GM23248 (cell line): ENCODE results near the gene DGKI. TPM values are rescaled to one million over a fixed set of nuclear protein-coding genes. Genes with fewer than 3 reads are reported as not detected.
A peak's percentile ranks its signal among the peaks of the same experiment; 100 is the strongest.

Source experiments
- DNase-seq: peaks from one replicate; pipeline ENCODE4 v3.0.0-alpha.2; 2015
- H2AFZ ChIP-seq: fragments of 200-600 bp; sonication (generic); 2 replicates; pipeline ENCODE4 v1.6.1; 2016; ENCODE audit warnings: antibody characterized with exemption
- H3F3A ChIP-seq: fragments of 200-600 bp; sonication (generic); 2 replicates; pipeline ENCODE4 v1.6.1; 2016; ENCODE audit warnings: mild to moderate bottlenecking, antibody characterized with exemption, mixed run types; ENCODE audit not compliant: insufficient read depth
- H3K27ac ChIP-seq: fragments of 200-600 bp; sonication (generic); 2 replicates; pipeline ENCODE4 v1.5.1; 2016; ENCODE audit warnings: mild to moderate bottlenecking
- H3K27me3 ChIP-seq: fragments of 200-600 bp; sonication (generic); replicated peaks from 2 replicates; pipeline ENCODE4 v1.6.1; 2016; ENCODE audit warnings: mild to moderate bottlenecking; ENCODE audit not compliant: insufficient read depth
- H3K36me3 ChIP-seq: fragments of 200-600 bp; sonication (generic); 2 replicates; pipeline ENCODE4 v1.6.1; 2016; ENCODE audit warnings: low read depth, mild to moderate bottlenecking
- H3K4me1 ChIP-seq: fragments of 200-600 bp; sonication (generic); 2 replicates; pipeline ENCODE4 v1.6.1; 2016; ENCODE audit warnings: mild to moderate bottlenecking; ENCODE audit not compliant: insufficient read depth
- H3K4me2 ChIP-seq: fragments of 200-600 bp; sonication (generic); one replicate; pipeline ENCODE4 v1.6.1; 2016; ENCODE audit warnings: mild to moderate bottlenecking; ENCODE audit not compliant: unreplicated experiment
- H3K4me3 ChIP-seq: fragments of 200-600 bp; sonication (generic); 2 replicates; pipeline ENCODE4 v1.5.1; 2016; ENCODE audit warnings: mild to moderate bottlenecking
- H3K79me2 ChIP-seq: fragments of 200-600 bp; sonication (generic); 2 replicates; pipeline ENCODE4 v1.6.1; 2016; ENCODE audit warnings: mild to moderate bottlenecking; ENCODE audit not compliant: insufficient read depth
- H3K9ac ChIP-seq: fragments of 200-600 bp; sonication (generic); 2 replicates; pipeline ENCODE4 v1.6.1; 2016; ENCODE audit warnings: mild to moderate bottlenecking
- H3K9me2 ChIP-seq: fragments of 200-600 bp; sonication (generic); 2 replicates; pipeline ENCODE4 v1.6.1; 2016; ENCODE audit warnings: mixed run types, mild to moderate bottlenecking, moderate library complexity; ENCODE audit not compliant: insufficient read depth
- H3K9me3 ChIP-seq: fragments of 200-600 bp; sonication (generic); one replicate; pipeline ENCODE4 v1.6.1; 2017; ENCODE audit warnings: low read depth
- H4K20me1 ChIP-seq: fragments of 200-600 bp; sonication (generic); 2 replicates; pipeline ENCODE4 v1.6.0; 2016; ENCODE audit not compliant: insufficient read depth
- EZH2 ChIP-seq: fragments of 200-600 bp; sonication (generic); IDR thresholded peaks from 2 replicates; pipeline ENCODE4 v1.6.1; 2018; ENCODE audit warnings: antibody characterized with exemption, mild to moderate bottlenecking; ENCODE audit not compliant: insufficient read depth, poor library complexity, severe bottlenecking
- EZH2phosphoT487 ChIP-seq: fragments of 200-600 bp; sonication (generic); IDR thresholded peaks from 2 replicates; pipeline ENCODE4 v1.6.1; 2018; ENCODE audit warnings: antibody characterized with exemption, moderate library complexity, mild to moderate bottlenecking, low read depth; ENCODE audit not compliant: insufficient read depth
- WGBS, 2 experiments: methylation state at CpG; one replicate each; pipeline ENCODE4 v1.1.6; 2015 to 2017; ENCODE audit warnings: low lambda C conversion rate in 2 of 2, low coverage in 1 of 2; ENCODE audit errors: missing lambda C conversion rate in 2 of 2; 5-methylcytosine and 5-hydroxymethylcytosine counted together
- in situ Hi-C: fragments of 300-500 bp; cut with MboI; formaldehyde crosslinking; loops from 2 replicates; pipeline ENCODE4 v1.15.0; 2020
- polyA plus RNA-seq: library from polyadenylated mRNA; unstranded; fragments of >200 nt; fragmentation: Nextera tagmentation; extraction: Ambion mirVana; gene quantifications from 2 replicates; pipeline ENCODE4 v1.2.1, GENCODE V29; 2016
- small RNA-seq: library from RNA; depleted of rRNA; stranded (forward); fragments of <200 nt; gene quantifications from one replicate; pipeline ENCODE3, GENCODE V24; 2014; ENCODE audit warnings: low read depth, low replicate concordance
- total RNA-seq: library from RNA; depleted of rRNA; stranded (reverse); fragments of >200 nt; shearing (Covaris generic); gene quantifications from 2 replicates; pipeline ENCODE4 v1.2.3, GENCODE V29; 2014; rRNA removed

The DGKI gene
- total and polyA plus RNA-seq, 2 experiments from 2014 or later, result 5.4 to 25.9 TPM

GRCh38 chr7:137337902-137338301 is 508.9 kb downstream of the DGKI start:
- H3K36me3 ChIP-seq, result no peaks in the 10 kb centered on the region
- in situ Hi-C loops, result no loop called here
- H4K20me1 ChIP-seq, result no peaks in the 10 kb centered on the region
- no peaks in the 10 kb centered on the region for H3K27me3 ChIP-seq
- no peak for TF ChIP-seq EZH2
- TF ChIP-seq EZH2phosphoT487, result no peak
- no peak overlapping the region for H2AFZ ChIP-seq
- H3K27ac ChIP-seq, result no peak overlapping the region
- no peak for DNase-seq
- H3K4me2 ChIP-seq, result no peak overlapping the region
- H3F3A ChIP-seq, result no peaks in the 10 kb centered on the region
- H3K9ac ChIP-seq, result no peak overlapping the region
- no peaks in the 10 kb centered on the region for H3K4me1 ChIP-seq
- no peaks in the 10 kb centered on the region for H3K9me2 ChIP-seq
- 48 to 50% methylated on average over 2 of the region's 2 CpGs for WGBS, 2 experiments
- no peaks in the 10 kb centered on the region for H3K79me2 ChIP-seq
- no peaks in the 10 kb centered on the region for H3K9me3 ChIP-seq
- no peak overlapping the region for H3K4me3 ChIP-seq

- no peaks in the 10 kb centered on the region for H4K20me1 ChIP-seq
- 72 to 79% methylated on average over 4 of the region's 4 CpGs for WGBS, 2 experiments
- peak; percentile 11 for DNase-seq
- no peaks in the 10 kb centered on the region for H3K4me1 ChIP-seq
- H3K9ac ChIP-seq, result no peak overlapping the region
- H2AFZ ChIP-seq, result no peak overlapping the region
- no peaks in the 10 kb centered on the region for H3K36me3 ChIP-seq
- H3K27me3 ChIP-seq, result no peaks in the 10 kb centered on the region
- no peak overlapping the region for H3K4me3 ChIP-seq
- no peak for TF ChIP-seq EZH2phosphoT487
- no peak for TF ChIP-seq EZH2
- H3F3A ChIP-seq, result no peaks in the 10 kb centered on the region
- no peaks in the 10 kb centered on the region for H3K9me2 ChIP-seq
- in situ Hi-C loops, result no loop called here
- no peak overlapping the region for H3K27ac ChIP-seq
- H3K4me2 ChIP-seq, result no peak overlapping the region
- H3K79me2 ChIP-seq, result no peaks in the 10 kb centered on the region
- no peaks in the 10 kb centered on the region for H3K9me3 ChIP-seq
Measured at GRCh38 chr7:137335814-137336213, 511.0 kb downstream of the DGKI start.

- H2AFZ ChIP-seq, result no peak overlapping the region
- peak; percentile 23 for DNase-seq
- H3K9me2 ChIP-seq, result no peaks in the 10 kb centered on the region
- H3K27me3 ChIP-seq, result no peaks in the 10 kb centered on the region
- H3K79me2 ChIP-seq, result no peaks in the 10 kb centered on the region
- H3K27ac ChIP-seq, result no peak overlapping the region
- no peak overlapping the region for H3K4me2 ChIP-seq
- TF ChIP-seq EZH2phosphoT487 (no peak), EZH2 (no peak)
- no peak overlapping the region for H3K4me3 ChIP-seq
- WGBS, 2 experiments, result 47 to 56% methylated on average over 7 to 8 of the region's 8 CpGs
- no peaks in the 10 kb centered on the region for H3K9me3 ChIP-seq
- H3K9ac ChIP-seq, result no peak overlapping the region
- no peaks in the 10 kb centered on the region for H3K4me1 ChIP-seq
- no peaks in the 10 kb centered on the region for H3F3A ChIP-seq
- in situ Hi-C loops, result no loop called here
- H3K36me3 ChIP-seq, result no peaks in the 10 kb centered on the region
- no peaks in the 10 kb centered on the region for H4K20me1 ChIP-seq
Measured at GRCh38 chr7:137331378-137331777, 515.4 kb downstream of the DGKI start.

Small RNA genes within 50 kb of the gene (small RNA-seq; reads per million reads assigned to genes)
- 1.1 reads per million, percentile 48 among the genes with 10 or more reads in this experiment for gene AC090498.1

Other genes starting within 250 kb of the DGKI start
- 43.7 and 67.9 TPM in 2 replicates for gene CREB3L2, start 155.1 kb upstream of the DGKI start, total RNA-seq
- 49.7 and 53.7 TPM in 2 replicates for gene CREB3L2, start 155.1 kb upstream of the DGKI start, polyA plus RNA-seq
- not detected in 2 replicates for gene AKR1D1, start 229.5 kb upstream of the DGKI start, total RNA-seq
- gene AKR1D1, start 229.5 kb upstream of the DGKI start, polyA plus RNA-seq, result not detected in 2 replicates